ENCODE data around the gene WNT9A.

The WNT9A gene

GRCh38 chr1:227940791-227941241 is 6.9 kb downstream of the WNT9A start:
- H3K4me3 ChIP-seq (ENCODE audit: low read depth in 1 of 5, low read length in 5 of 5) = no peak overlapping the region
- peaks cover 0 to 18% (median 10%) of the 10 kb centered on the region in 5 donors for H3K27me3 ChIP-seq (ENCODE audit: control insufficient read depth in 5 of 5, insufficient read depth in 4 of 5, low read length in 5 of 5)
- H3K9me3 ChIP-seq (ENCODE audit: control insufficient read depth in 5 of 5, low read length in 5 of 5) = no peaks in the 10 kb centered on the region
- H3K4me1 ChIP-seq (ENCODE audit: control insufficient read depth in 5 of 5, insufficient read depth in 5 of 5, low read length in 5 of 5) = peaks cover 0 to 6% (median 3%) of the 10 kb centered on the region in 5 donors
- H3K9ac ChIP-seq (ENCODE audit: low read length in 5 of 5) = no peak overlapping the region
- H3K36me3 ChIP-seq (ENCODE audit: control insufficient read depth in 5 of 5, insufficient read depth in 5 of 5, low read length in 5 of 5) = no peaks in the 10 kb centered on the region
- H3K27ac ChIP-seq (ENCODE audit: low read depth, low read length) = no peak overlapping the region

- no peak overlapping the region for H3K27ac ChIP-seq (ENCODE audit: low read depth, low read length)
- H3K36me3 ChIP-seq (ENCODE audit: control insufficient read depth in 5 of 5, insufficient read depth in 5 of 5, low read length in 5 of 5) = no peaks in the 10 kb centered on the region
- peaks cover 0 to 12% (median 8%) of the 10 kb centered on the region in 5 donors for H3K27me3 ChIP-seq (ENCODE audit: control insufficient read depth in 5 of 5, insufficient read depth in 4 of 5, low read length in 5 of 5)
- H3K4me1 ChIP-seq (ENCODE audit: control insufficient read depth in 5 of 5, insufficient read depth in 5 of 5, low read length in 5 of 5) = peaks cover 0 to 3% (median 0%) of the 10 kb centered on the region in 5 donors
- no peaks in the 10 kb centered on the region for H3K9me3 ChIP-seq (ENCODE audit: control insufficient read depth in 5 of 5, low read length in 5 of 5)
- H3K9ac ChIP-seq (ENCODE audit: low read length in 5 of 5) = no peak overlapping the region
- no peak overlapping the region for H3K4me3 ChIP-seq (ENCODE audit: low read depth in 1 of 5, low read length in 5 of 5)
These were observed 7.7 kb downstream of the WNT9A start for GRCh38 chr1:227939791-227940771.

- Histone ChIP-seq H3K4me3 (ENCODE audit: low read depth in 1 of 5, low read length in 5 of 5) (no peak overlapping the region), H3K27me3 (ENCODE audit: control insufficient read depth in 5 of 5, insufficient read depth in 4 of 5, low read length in 5 of 5) (peaks cover 0 to 7% (median 4%) of the 10 kb centered on the region in 5 donors), H3K27ac (ENCODE audit: low read depth, low read length) (no peak overlapping the region), H3K4me1 (ENCODE audit: control insufficient read depth in 5 of 5, insufficient read depth in 5 of 5, low read length in 5 of 5) (peaks cover 0 to 6% (median 0%) of the 10 kb centered on the region in 5 donors), H3K36me3 (ENCODE audit: control insufficient read depth in 5 of 5, insufficient read depth in 5 of 5, low read length in 5 of 5) (no peaks in the 10 kb centered on the region), H3K9me3 (ENCODE audit: control insufficient read depth in 5 of 5, low read length in 5 of 5) (no peaks in the 10 kb centered on the region), H3K9ac (ENCODE audit: low read length in 5 of 5) (no peak overlapping the region)
These were observed 8.6 kb downstream of the WNT9A start for GRCh38 chr1:227938911-227939790.

GRCh38 chr1:227938276-227938675 is 9.5 kb downstream of the WNT9A start:
- Histone ChIP-seq H3K4me3 (ENCODE audit: low read depth in 1 of 5, low read length in 5 of 5) (no peak overlapping the region), H3K27me3 (ENCODE audit: control insufficient read depth in 5 of 5, insufficient read depth in 4 of 5, low read length in 5 of 5) (peaks cover 0 to 7% (median 4%) of the 10 kb centered on the region in 5 donors), H3K9ac (ENCODE audit: low read length in 5 of 5) (no peak overlapping the region), H3K27ac (ENCODE audit: low read depth, low read length) (no peak overlapping the region), H3K36me3 (ENCODE audit: control insufficient read depth in 5 of 5, insufficient read depth in 5 of 5, low read length in 5 of 5) (no peaks in the 10 kb centered on the region), H3K9me3 (ENCODE audit: control insufficient read depth in 5 of 5, low read length in 5 of 5) (no peaks in the 10 kb centered on the region), H3K4me1 (ENCODE audit: control insufficient read depth in 5 of 5, insufficient read depth in 5 of 5, low read length in 5 of 5) (peaks cover 0 to 9% (median 0%) of the 10 kb centered on the region in 5 donors)

GRCh38 chr1:227937838-227938145 is 9.9 kb downstream of the WNT9A start:
- Histone ChIP-seq H3K27me3 (ENCODE audit: control insufficient read depth in 5 of 5, insufficient read depth in 4 of 5, low read length in 5 of 5) (peaks cover 0 to 7% (median 4%) of the 10 kb centered on the region in 5 donors), H3K27ac (ENCODE audit: low read depth, low read length) (no peak overlapping the region), H3K4me3 (ENCODE audit: low read depth in 1 of 5, low read length in 5 of 5) (no peak overlapping the region), H3K36me3 (ENCODE audit: control insufficient read depth in 5 of 5, insufficient read depth in 5 of 5, low read length in 5 of 5) (no peaks in the 10 kb centered on the region), H3K9me3 (ENCODE audit: control insufficient read depth in 5 of 5, low read length in 5 of 5) (peaks cover 0 to 4% (median 0%) of the 10 kb centered on the region in 5 donors), H3K4me1 (ENCODE audit: control insufficient read depth in 5 of 5, insufficient read depth in 5 of 5, low read length in 5 of 5) (peaks cover 0 to 9% (median 0%) of the 10 kb centered on the region in 5 donors), H3K9ac (ENCODE audit: low read length in 5 of 5) (no peak overlapping the region)

GRCh38 chr1:227937031-227937837 is 10.5 kb downstream of the WNT9A start:
- Histone ChIP-seq H3K9me3 (ENCODE audit: control insufficient read depth in 5 of 5, low read length in 5 of 5) (peaks cover 0 to 5% (median 0%) of the 10 kb centered on the region in 5 donors), H3K4me3 (ENCODE audit: low read depth in 1 of 5, low read length in 5 of 5) (no peak overlapping the region), H3K4me1 (ENCODE audit: control insufficient read depth in 5 of 5, insufficient read depth in 5 of 5, low read length in 5 of 5) (peaks cover 0 to 9% (median 0%) of the 10 kb centered on the region in 5 donors), H3K27ac (ENCODE audit: low read depth, low read length) (no peak overlapping the region), H3K9ac (ENCODE audit: low read length in 5 of 5) (no peak overlapping the region), H3K36me3 (ENCODE audit: control insufficient read depth in 5 of 5, insufficient read depth in 5 of 5, low read length in 5 of 5) (no peaks in the 10 kb centered on the region), H3K27me3 (ENCODE audit: control insufficient read depth in 5 of 5, insufficient read depth in 4 of 5, low read length in 5 of 5) (peaks cover 0 to 7% (median 3%) of the 10 kb centered on the region in 5 donors)

GRCh38 chr1:227935826-227936225 is 11.9 kb downstream of the WNT9A start:
- Histone ChIP-seq H3K4me1 (ENCODE audit: control insufficient read depth in 5 of 5, insufficient read depth in 5 of 5, low read length in 5 of 5) (peaks cover 0 to 9% (median 0%) of the 10 kb centered on the region in 5 donors), H3K36me3 (ENCODE audit: control insufficient read depth in 5 of 5, insufficient read depth in 5 of 5, low read length in 5 of 5) (no peaks in the 10 kb centered on the region), H3K27ac (ENCODE audit: low read depth, low read length) (peak overlapping the region; percentile 81), H3K9ac (ENCODE audit: low read length in 5 of 5) (peak overlapping the region in 1 of 5 donors; percentile 15), H3K9me3 (ENCODE audit: control insufficient read depth in 5 of 5, low read length in 5 of 5) (peaks cover 0 to 5% (median 0%) of the 10 kb centered on the region in 5 donors), H3K27me3 (ENCODE audit: control insufficient read depth in 5 of 5, insufficient read depth in 4 of 5, low read length in 5 of 5) (peaks cover 0 to 7% (median 2%) of the 10 kb centered on the region in 5 donors), H3K4me3 (ENCODE audit: low read depth in 1 of 5, low read length in 5 of 5) (no peak overlapping the region)

GRCh38 chr1:227934476-227935313 is 13.0 kb downstream of the WNT9A start:
- no peak overlapping the region for H3K4me3 ChIP-seq (ENCODE audit: low read depth in 1 of 5, low read length in 5 of 5)
- peaks cover 0 to 5% (median 0%) of the 10 kb centered on the region in 5 donors for H3K9me3 ChIP-seq (ENCODE audit: control insufficient read depth in 5 of 5, low read length in 5 of 5)
- peaks cover 0 to 6% (median 0%) of the 10 kb centered on the region in 5 donors for H3K4me1 ChIP-seq (ENCODE audit: control insufficient read depth in 5 of 5, insufficient read depth in 5 of 5, low read length in 5 of 5)
- no peaks in the 10 kb centered on the region for H3K36me3 ChIP-seq (ENCODE audit: control insufficient read depth in 5 of 5, insufficient read depth in 5 of 5, low read length in 5 of 5)
- H3K9ac ChIP-seq (ENCODE audit: low read length in 5 of 5) = peak overlapping the region in 2 of 5 donors; percentile 2 to 15
- H3K27ac ChIP-seq (ENCODE audit: low read depth, low read length) = peak overlapping the region; percentile 81
- peaks cover 0 to under 1% (median 0%) of the 10 kb centered on the region in 5 donors for H3K27me3 ChIP-seq (ENCODE audit: control insufficient read depth in 5 of 5, insufficient read depth in 4 of 5, low read length in 5 of 5)

Data from subcutaneous abdominal adipose tissue (tissue), 5 donors.